AG09309 (cell line): Measurements from ENCODE around the gene TK2.

Experiments
- DNase-seq: peaks from one replicate; pipeline ENCODE4 v3.0.0-alpha.2; 2010; ENCODE audit warnings: low read depth
- H3K4me3 ChIP-seq: 2 replicates; pipeline ENCODE4 v1.5.1; 2011; ENCODE audit warnings: mild to moderate bottlenecking, low read depth, low read length, moderate library complexity; ENCODE audit not compliant: control insufficient read depth
- CTCF ChIP-seq: IDR thresholded peaks from 2 replicates; pipeline ENCODE4 v1.5.1; 2011; ENCODE audit warnings: mild to moderate bottlenecking, low read depth, low read length, inconsistent platforms; ENCODE audit not compliant: insufficient read depth, control insufficient read depth; ENCODE audit errors: missing control alignments

TK2 gene

GRCh38 chr16:66539623-66540469 is 10.1 kb downstream of the TK2 start:
- no peak for TF ChIP-seq CTCF
- no peak for DNase-seq
- H3K4me3 ChIP-seq = no peak overlapping the region

- DNase-seq = no peak
- TF ChIP-seq CTCF = no peak
- no peak overlapping the region for H3K4me3 ChIP-seq
These were observed 11.0 kb downstream of the TK2 start for GRCh38 chr16:66538910-66539309.

- no peak for DNase-seq
- TF ChIP-seq CTCF = no peak
- no peak overlapping the region for H3K4me3 ChIP-seq
These were observed 12.7 kb downstream of the TK2 start for GRCh38 chr16:66537236-66537635.

GRCh38 chr16:66536525-66536924 is 13.4 kb downstream of the TK2 start:
- TF ChIP-seq CTCF = no peak
- no peak for DNase-seq
- H3K4me3 ChIP-seq = no peak overlapping the region

GRCh38 chr16:66534376-66534799 is 15.5 kb downstream of the TK2 start:
- H3K4me3 ChIP-seq = no peak overlapping the region
- DNase-seq = no peak
- TF ChIP-seq CTCF = no peak

- no peak overlapping the region for H3K4me3 ChIP-seq
- no peak for TF ChIP-seq CTCF
- no peak for DNase-seq
These were observed 20.4 kb downstream of the TK2 start for GRCh38 chr16:66529475-66529874.
